Right renal pelvis (tissue), 4 donors: Measurements from ENCODE around the gene SOCS7. TPM values are rescaled to one million over a fixed set of nuclear protein-coding genes. Genes with fewer than 3 reads are reported as not detected.
"Not testable (repeated sequence)": the region's sequence is repeated elsewhere in the genome, so short reads cannot be mapped to it uniquely, and the experiment has no call there.

Experiments
- DNase-seq, 4 donors: peaks; one replicate each; pipeline ENCODE4 v3.0.0-alpha.2; 2013; ENCODE audit warnings: low read depth in 4 of 4, low spot score in 3 of 4, missing footprints in 1 of 4
- polyA plus RNA-seq, 4 donors: library from polyadenylated mRNA; unstranded; fragments of 120-200 nt; gene quantifications; one replicate each; pipeline ENCODE4 v1.2.1, GENCODE V29; 2013; ENCODE audit not compliant: insufficient read length in 4 of 4

The SOCS7 gene
- polyA plus RNA-seq, 4 donors, result 16.9 to 20.4 (median 18.3) TPM

- no peak for DNase-seq
Observed at GRCh38 chr17:38434178-38434665, 82.6 kb downstream of the SOCS7 start.

- no peak for DNase-seq
Observed at GRCh38 chr17:38435795-38436194, 84.2 kb downstream of the SOCS7 start.

- DNase-seq, result no peak
Observed at GRCh38 chr17:38436386-38436785, 84.7 kb downstream of the SOCS7 start.

- not testable (repeated sequence) for DNase-seq
Observed at GRCh38 chr17:38437313-38437712, 85.7 kb downstream of the SOCS7 start.

- DNase-seq, result no peak
Observed at GRCh38 chr17:38439436-38439835, 87.8 kb downstream of the SOCS7 start.

GRCh38 chr17:38440614-38441397, 89.2 kb downstream of the SOCS7 start:
- DNase-seq, result no peak

- no peak for DNase-seq
Observed at GRCh38 chr17:38441429-38442061, 89.9 kb downstream of the SOCS7 start.

GRCh38 chr17:38442548-38442947, 90.9 kb downstream of the SOCS7 start:
- no peak for DNase-seq

- no peak for DNase-seq
Observed at GRCh38 chr17:38443356-38444031, 91.8 kb downstream of the SOCS7 start.

GRCh38 chr17:38444151-38444550, 92.5 kb downstream of the SOCS7 start:
- DNase-seq, result no peak

- DNase-seq, result no peak
Observed at GRCh38 chr17:38447502-38448085, 96.0 kb downstream of the SOCS7 start.

GRCh38 chr17:38448208-38448771, 96.6 kb downstream of the SOCS7 start:
- no peak for DNase-seq

GRCh38 chr17:38449364-38449763, 97.7 kb downstream of the SOCS7 start:
- DNase-seq, result peak in 1 of 4 donors; percentile 56

GRCh38 chr17:38450557-38451029, 98.9 kb downstream of the SOCS7 start:
- no peak for DNase-seq

GRCh38 chr17:38451030-38451839, 99.6 kb downstream of the SOCS7 start:
- DNase-seq, result peak in 1 of 4 donors; percentile 78

GRCh38 chr17:38451840-38452529, 100.3 kb downstream of the SOCS7 start:
- peak in 1 of 4 donors; percentile 74 for DNase-seq

GRCh38 chr17:38452719-38453118, 101.1 kb downstream of the SOCS7 start:
- DNase-seq, result no peak

- no peak for DNase-seq
Observed at GRCh38 chr17:38453951-38454421, 102.3 kb downstream of the SOCS7 start.

- no peak for DNase-seq
Observed at GRCh38 chr17:38454532-38454931, 102.9 kb downstream of the SOCS7 start.
